ENCODE data around the gene APH1A.

The APH1A gene

GRCh38 chr1:150293433-150294253 is 24.8 kb upstream of the APH1A start, which contains the start of gene MRPS21:
MRPS21 (plus strand) TSS chr1:150293861; CDS start chr1:150294367, 506 bp downstream.
- TF ChIP-seq CTCF (IDR thresholded peaks at IDR 0.05), result no peak

- TF ChIP-seq CTCF (IDR thresholded peaks at IDR 0.05), result no peak
These were observed 20.0 kb upstream of the APH1A start for GRCh38 chr1:150288822-150289221.

- TF ChIP-seq CTCF (IDR thresholded peaks at IDR 0.05), result no peak
These were observed 19.6 kb upstream of the APH1A start for GRCh38 chr1:150288382-150288781.

- TF ChIP-seq CTCF (IDR thresholded peaks at IDR 0.05), result no peak
These were observed 14.4 kb upstream of the APH1A start for GRCh38 chr1:150283260-150283659.

GRCh38 chr1:150282558-150282958 is 13.7 kb upstream of the APH1A start:
- TF ChIP-seq CTCF (IDR thresholded peaks at IDR 0.05), result no peak

- no peak for TF ChIP-seq CTCF (IDR thresholded peaks at IDR 0.05)
These were observed 13.1 kb upstream of the APH1A start, which contains the start of gene CIART for GRCh38 chr1:150281758-150282557. CIART (plus strand) TSS chr1:150282554; CDS start chr1:150283268, 714 bp downstream.

GRCh38 chr1:150281221-150281757 is 12.5 kb upstream of the APH1A start:
- peak; percentile 75 for TF ChIP-seq CTCF (IDR thresholded peaks at IDR 0.05)
